WTC11 (cell line): ENCODE results near the gene HRCT1. TPM values are rescaled to one million over a fixed set of nuclear protein-coding genes. Genes with fewer than 3 reads are reported as not detected.

Source experiments
- ATAC-seq: fragments of 200-7000 bp; cut with Tn5 transposase; 2 replicates; pipeline ENCODE4 v1.10.0; 2021; ENCODE audit warnings: mild to moderate bottlenecking, moderate library complexity
- CTCF ChIA-PET: fragments of 300-600 bp; sonication (Branson Sonifier 250); formaldehyde crosslinking; loops from one replicate; lab custom pipeline; 2021; ENCODE audit warnings: antibody characterized with exemption; lab: Charles Lee
- POLR2A ChIA-PET: fragments of 350-600 bp; sonication (Branson Sonifier 250); formaldehyde crosslinking; loops from one replicate; lab custom pipeline; 2021; ENCODE audit warnings: antibody characterized with exemption; lab: Charles Lee
- DNase-seq: peaks from one replicate; pipeline ENCODE4 v3.0.0; 2021; ENCODE audit warnings: low spot score
- H3K27ac Mint-ChIP-seq: 2 replicates; pipeline ENCODE4 v1.8.0; 2021; ENCODE audit warnings: mixed read lengths
- H3K27me3 Mint-ChIP-seq: 2 replicates; pipeline ENCODE4 v1.8.0; 2021; ENCODE audit warnings: low read depth, mild to moderate bottlenecking, moderate library complexity, mixed read lengths
- H3K36me3 Mint-ChIP-seq: 2 replicates; pipeline ENCODE4 v1.8.0; 2021; ENCODE audit warnings: mixed read lengths
- H3K4me1 Mint-ChIP-seq: 2 replicates; pipeline ENCODE4 v1.8.0; 2022; ENCODE audit warnings: mixed read lengths
- H3K4me3 Mint-ChIP-seq: 2 replicates; pipeline ENCODE4 v1.8.0; 2021; ENCODE audit warnings: mild to moderate bottlenecking, moderate library complexity, mixed read lengths
- H3K9me3 Mint-ChIP-seq: 2 replicates; pipeline ENCODE4 v1.8.0; 2021; ENCODE audit warnings: mixed read lengths
- CDX4 ChIP-seq: fragments of 250-450 bp; sonication (Bioruptor Pico); IDR thresholded peaks from 2 replicates; pipeline ENCODE4 v1.9.0; 2021; ENCODE audit warnings: moderate library complexity, mild to moderate bottlenecking, inconsistent platforms, borderline replicate concordance
- E2F5 ChIP-seq: sonication (generic); formaldehyde crosslinking; IDR thresholded peaks from 2 replicates; pipeline ENCODE4 v1.8.1; 2022; ENCODE audit warnings: mild to moderate bottlenecking, moderate library complexity, missing genetic modification reagents
- ELF4 ChIP-seq: sonication (generic); formaldehyde crosslinking; IDR thresholded peaks from 2 replicates; pipeline ENCODE4 v1.8.1; 2022; ENCODE audit warnings: low read depth, mild to moderate bottlenecking, moderate library complexity, missing genetic modification reagents
- FOXK1 ChIP-seq: sonication (generic); formaldehyde crosslinking; IDR thresholded peaks from 2 replicates; pipeline ENCODE4 v1.8.0; 2022; ENCODE audit warnings: mild to moderate bottlenecking, moderate library complexity, missing genetic modification reagents
- GABPB1 ChIP-seq: sonication (generic); formaldehyde crosslinking; IDR thresholded peaks from 2 replicates; pipeline ENCODE4 v1.8.1; 2023; ENCODE audit warnings: mild to moderate bottlenecking, missing genetic modification reagents
- IRF1 ChIP-seq: sonication (generic); formaldehyde crosslinking; IDR thresholded peaks from 2 replicates; pipeline ENCODE4 v1.8.0; 2023; ENCODE audit warnings: missing genetic modification reagents
- MLX ChIP-seq: sonication (generic); formaldehyde crosslinking; IDR thresholded peaks from 2 replicates; pipeline ENCODE4 v1.8.1; 2023; ENCODE audit warnings: mild to moderate bottlenecking, missing genetic modification reagents, moderate library complexity
- NFATC4 ChIP-seq: fragments of 250-450 bp; sonication (Bioruptor Pico); IDR thresholded peaks from 2 replicates; pipeline ENCODE4 v1.9.0; 2021; ENCODE audit warnings: mild to moderate bottlenecking
- PRDM15 ChIP-seq: sonication (generic); formaldehyde crosslinking; IDR thresholded peaks from 2 replicates; pipeline ENCODE4 v1.8.0; 2022; ENCODE audit warnings: missing genetic modification reagents
- PREB ChIP-seq: sonication (generic); formaldehyde crosslinking; IDR thresholded peaks from 2 replicates; pipeline ENCODE4 v1.8.1; 2022; ENCODE audit warnings: mild to moderate bottlenecking, missing genetic modification reagents, moderate library complexity, borderline replicate concordance
- RELA ChIP-seq: sonication (generic); formaldehyde crosslinking; IDR thresholded peaks from 2 replicates; pipeline ENCODE4 v1.8.1; 2022; ENCODE audit warnings: missing genetic modification reagents, mild to moderate bottlenecking, borderline replicate concordance
- STAT6 ChIP-seq: sonication (generic); formaldehyde crosslinking; conservative IDR thresholded peaks from 2 replicates; pipeline ENCODE4 v1.8.1; 2023; ENCODE audit warnings: mild to moderate bottlenecking, low read depth, missing genetic modification reagents, moderate library complexity
- TCF7 ChIP-seq: sonication (generic); formaldehyde crosslinking; IDR thresholded peaks from 2 replicates; pipeline ENCODE4 v1.8.0; 2022; ENCODE audit warnings: mild to moderate bottlenecking, low read depth, missing genetic modification reagents, moderate library complexity
- USF1 ChIP-seq: sonication (generic); formaldehyde crosslinking; IDR thresholded peaks from 2 replicates; pipeline ENCODE4 v1.8.0; 2022; ENCODE audit warnings: mild to moderate bottlenecking, missing genetic modification reagents
- ZBTB21 ChIP-seq: sonication (generic); formaldehyde crosslinking; IDR thresholded peaks from 2 replicates; pipeline ENCODE4 v1.8.1; 2023; ENCODE audit warnings: mild to moderate bottlenecking, missing genetic modification reagents, borderline replicate concordance
- ZNF121 ChIP-seq: sonication (generic); formaldehyde crosslinking; IDR thresholded peaks from 2 replicates; pipeline ENCODE4 v1.8.0; 2023; ENCODE audit warnings: missing genetic modification reagents
- ZNF138 ChIP-seq: sonication (generic); formaldehyde crosslinking; conservative IDR thresholded peaks from 2 replicates; pipeline ENCODE4 v1.8.1; 2022; ENCODE audit warnings: mild to moderate bottlenecking, moderate library complexity, missing genetic modification reagents
- ZNF219 ChIP-seq: sonication (generic); formaldehyde crosslinking; IDR thresholded peaks from 2 replicates; pipeline ENCODE4 v1.8.0; 2023; ENCODE audit warnings: missing genetic modification reagents, mild to moderate bottlenecking, borderline replicate concordance
- ZNF263 ChIP-seq: sonication (generic); formaldehyde crosslinking; IDR thresholded peaks from 2 replicates; pipeline ENCODE4 v1.8.1; 2022; ENCODE audit warnings: low read depth, mild to moderate bottlenecking, moderate library complexity, missing genetic modification reagents
- ZNF416 ChIP-seq: fragments of 250-450 bp; sonication (Bioruptor Pico); IDR thresholded peaks from 2 replicates; pipeline ENCODE4 v1.9.0; 2021; ENCODE audit warnings: mild to moderate bottlenecking, inconsistent platforms
- ZSCAN18 ChIP-seq: fragments of 250-450 bp; sonication (Bioruptor Pico); IDR thresholded peaks from 2 replicates; pipeline ENCODE4 v2.1.2; 2022; ENCODE audit warnings: mild to moderate bottlenecking, moderate library complexity
- total RNA-seq: library from RNA; stranded (reverse); gene quantifications from 3 replicates; pipeline ENCODE4 v1.2.3, GENCODE V29; 2021

Gene HRCT1
- total RNA-seq, 1 experiment from 2014 or later, result not detected

GRCh38 chr9:35871545-35871944 is 34.5 kb upstream of the HRCT1 start:
- Mint-ChIP-seq H3K9me3 (peaks cover 17% of the 10 kb centered on the region), H3K27me3 (peaks cover 15% of the 10 kb centered on the region), H3K4me3 (no peak overlapping the region), H3K4me1 (peaks cover 11% of the 10 kb centered on the region), H3K36me3 (peaks cover under 1% of the 10 kb centered on the region; the same call in 1 of the 2 replicates), H3K27ac (no peak overlapping the region)
- ChIA-PET CTCF (interaction anchor here (1.2 kb wide), 1 partner anchor 319 kb away, joined by 3 read pairs; the partner anchor contains the start of gene CLTA), POLR2A (no interaction called here)
- no peak for ATAC-seq
- TF ChIP-seq ZNF121 (CRISPR knock-in tag), result no peak
- no peak for TF ChIP-seq PREB (CRISPR knock-in tag)
- TF ChIP-seq MLX (CRISPR knock-in tag), result no peak
- no peak for TF ChIP-seq ZNF219 (CRISPR knock-in tag)
- no peak for TF ChIP-seq ZBTB21 (CRISPR knock-in tag)
- TF ChIP-seq IRF1 (CRISPR knock-in tag), result no peak
- TF ChIP-seq CDX4 (CRISPR knock-in tag), result no peak
- TF ChIP-seq GABPB1 (CRISPR knock-in tag), result no peak
- no peak for TF ChIP-seq E2F5 (CRISPR knock-in tag)
- TF ChIP-seq ZNF416 (CRISPR knock-in tag), result no peak
- TF ChIP-seq ZNF138 (CRISPR knock-in tag), result no peak
- no peak for TF ChIP-seq ZNF263 (CRISPR knock-in tag)
- TF ChIP-seq ELF4, result no peak
- DNase-seq, result no peak

- Mint-ChIP-seq H3K27me3 (peaks cover 23% of the 10 kb centered on the region), H3K27ac (no peak overlapping the region), H3K9me3 (peaks cover 27% of the 10 kb centered on the region), H3K4me3 (no peak overlapping the region), H3K36me3 (peaks cover 8% of the 10 kb centered on the region; the same call in 1 of the 2 replicates), H3K4me1 (peaks cover 11% of the 10 kb centered on the region)
- ChIA-PET POLR2A (no interaction called here), CTCF (interaction anchor here (0.6 to 1.4 kb wide), 5 partner anchors 8 to 148 kb away, joined by 3 to 10 read pairs (median 3); no protein-coding TSS in a partner anchor)
- no peak for TF ChIP-seq PRDM15 (CRISPR knock-in tag)
- TF ChIP-seq TCF7, result no peak
- TF ChIP-seq ZSCAN18 (CRISPR knock-in tag), result no peak
- TF ChIP-seq NFATC4, result no peak
- no peak for TF ChIP-seq RELA (CRISPR knock-in tag)
- no peak for TF ChIP-seq FOXK1 (CRISPR knock-in tag)
- no peak for TF ChIP-seq STAT6 (CRISPR knock-in tag)
- TF ChIP-seq USF1 (CRISPR knock-in tag), result no peak
- ATAC-seq, result no peak
- DNase-seq, result no peak
Measured at GRCh38 chr9:35872505-35872904, 33.5 kb upstream of the HRCT1 start.
